Mesothelial cell of epicardium (in vitro differentiated cells): ENCODE data around the gene OR6B3. TPM values are rescaled to one million over a fixed set of nuclear protein-coding genes. Genes with fewer than 3 reads are reported as not detected.

Source experiments
- DNase-seq, 2 experiments: peaks; one replicate each; pipeline ENCODE4 v3.0.0; 2021; ENCODE audit warnings: low spot score in 2 of 2; ENCODE audit not compliant: unreplicated experiment in 2 of 2
- H3K27ac Mint-ChIP-seq: 2 replicates; pipeline ENCODE4 v1.8.0; 2021; ENCODE audit warnings: mixed read lengths
- H3K27me3 Mint-ChIP-seq: 2 replicates; pipeline ENCODE4 v1.8.0; 2021; ENCODE audit warnings: low read depth, mixed read lengths
- H3K36me3 Mint-ChIP-seq: 2 replicates; pipeline ENCODE4 v1.8.0; 2021; ENCODE audit warnings: mixed read lengths
- H3K4me1 Mint-ChIP-seq: 2 replicates; pipeline ENCODE4 v1.8.0; 2021; ENCODE audit warnings: mixed read lengths
- H3K4me3 Mint-ChIP-seq: 2 replicates; pipeline ENCODE4 v1.8.0; 2021; ENCODE audit warnings: mild to moderate bottlenecking, moderate library complexity, mixed read lengths
- H3K9me3 Mint-ChIP-seq: 2 replicates; pipeline ENCODE4 v1.8.0; 2021; ENCODE audit warnings: mixed read lengths
- CTCF ChIP-seq: fragments of 200-600 bp; sonication (generic); IDR thresholded peaks from one replicate; pipeline ENCODE4 v1.5.0; 2021; ENCODE audit warnings: antibody characterized with exemption; ENCODE audit not compliant: unreplicated experiment
- total RNA-seq: library from RNA; stranded (reverse); gene quantifications from 3 replicates; pipeline ENCODE4 v1.2.1, GENCODE V29; 2021

OR6B3 gene
- total RNA-seq, 1 donor from 2014 or later: not detected

DNA sequence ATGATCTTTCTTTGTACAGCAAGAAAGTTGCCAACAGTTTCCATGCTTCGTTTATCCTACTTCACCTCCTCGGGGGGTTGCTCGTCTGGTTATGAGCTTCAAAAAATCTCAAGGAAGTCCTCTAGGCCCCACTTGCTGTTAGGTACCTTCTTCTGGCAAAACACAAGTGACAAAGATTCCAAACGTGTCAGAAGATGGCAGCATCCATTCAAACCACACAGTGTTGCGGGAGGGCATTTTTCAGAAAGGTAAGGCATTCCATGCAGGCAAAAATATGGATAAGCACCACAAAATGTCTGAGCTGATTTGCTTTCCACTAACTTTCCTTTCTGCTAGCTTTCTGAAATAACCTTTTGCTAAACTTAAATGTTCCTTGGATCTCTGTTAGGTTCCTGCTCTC lies 13.2 kb upstream of the OR6B3 start:
- Mint-ChIP-seq H3K27ac (no peak overlapping the region), H3K4me3 (no peak overlapping the region), H3K4me1 (no peaks in the 10 kb centered on the region), H3K36me3 (no peaks in the 10 kb centered on the region), H3K9me3 (peaks cover 16% of the 10 kb centered on the region), H3K27me3 (peaks cover 69% of the 10 kb centered on the region)
- TF ChIP-seq CTCF: no peak
- no peak for DNase-seq

GRCh38 chr2:240064898-240065297 lies 11.6 kb upstream of the OR6B3 start:
- H3K36me3 Mint-ChIP-seq: no peaks in the 10 kb centered on the region
- no peak for DNase-seq
- H3K4me3 Mint-ChIP-seq: no peak overlapping the region
- TF ChIP-seq CTCF: no peak
- H3K27me3 Mint-ChIP-seq: peaks cover 81% of the 10 kb centered on the region
- H3K9me3 Mint-ChIP-seq: peaks cover 16% of the 10 kb centered on the region
- H3K4me1 Mint-ChIP-seq: no peaks in the 10 kb centered on the region
- no peak overlapping the region for H3K27ac Mint-ChIP-seq

DNA sequence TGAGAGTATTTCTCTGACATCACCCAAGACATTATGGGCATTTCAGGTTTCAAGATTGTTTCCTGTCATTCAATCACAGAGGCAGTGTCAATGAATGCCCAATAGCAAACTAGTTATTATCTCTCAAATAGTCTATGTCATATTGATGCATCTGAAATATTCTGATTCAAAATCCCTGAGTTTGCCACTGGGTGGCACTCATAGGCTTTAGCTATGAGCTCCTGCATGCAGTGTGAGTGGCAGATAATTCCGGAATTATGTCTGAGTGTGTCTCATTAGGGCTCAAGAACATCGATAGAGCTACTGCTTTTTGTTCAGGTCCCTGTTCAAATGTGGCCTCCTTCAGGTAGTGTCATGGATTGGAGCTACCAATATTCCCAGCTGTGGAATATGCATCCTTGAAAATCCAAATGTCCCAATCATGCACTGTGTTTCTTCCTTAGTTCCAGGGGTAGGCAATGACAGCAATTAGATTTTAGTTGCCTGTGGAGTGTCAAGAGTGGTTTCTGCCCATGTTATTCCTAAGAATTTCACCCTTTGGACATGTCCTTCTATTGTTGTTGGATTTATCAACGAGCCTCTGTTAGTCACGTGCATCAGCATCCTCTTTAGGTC lies 7.8 kb upstream of the OR6B3 start:
- Mint-ChIP-seq H3K4me3 (no peak overlapping the region), H3K27ac (no peak overlapping the region), H3K27me3 (peaks cover 89% of the 10 kb centered on the region), H3K9me3 (no peaks in the 10 kb centered on the region), H3K36me3 (no peaks in the 10 kb centered on the region), H3K4me1 (no peaks in the 10 kb centered on the region)
- TF ChIP-seq CTCF: peak; percentile 32
- no peak for DNase-seq

GRCh38 chr2:240056678-240057077 lies 3.4 kb upstream of the OR6B3 start:
- H3K4me3 Mint-ChIP-seq: no peak overlapping the region
- peaks cover 92% of the 10 kb centered on the region for H3K27me3 Mint-ChIP-seq
- H3K36me3 Mint-ChIP-seq: no peaks in the 10 kb centered on the region
- DNase-seq: no peak
- no peaks in the 10 kb centered on the region for H3K4me1 Mint-ChIP-seq
- H3K27ac Mint-ChIP-seq: no peak overlapping the region
- TF ChIP-seq CTCF: no peak
- no peaks in the 10 kb centered on the region for H3K9me3 Mint-ChIP-seq

- Mint-ChIP-seq H3K27me3 (peaks cover 94% of the 10 kb centered on the region), H3K4me1 (no peaks in the 10 kb centered on the region), H3K9me3 (no peaks in the 10 kb centered on the region)
These were observed 2.0 kb upstream of the OR6B3 start for GRCh38 chr2:240055177-240055917.

More at GRCh38 chr2:240055177-240055917, 2.0 kb upstream of the OR6B3 start:
- no peak for TF ChIP-seq CTCF
- H3K36me3 Mint-ChIP-seq: no peaks in the 10 kb centered on the region
- H3K27ac Mint-ChIP-seq: no peak overlapping the region
- DNase-seq: no peak
- H3K4me3 Mint-ChIP-seq: no peak overlapping the region
